Measurements from ENCODE around the gene RAB33A. TPM values are rescaled to one million over a fixed set of nuclear protein-coding genes. Genes with fewer than 3 reads are reported as not detected.

Gene RAB33A
- total and polyA plus RNA-seq, 9 of the 15 experiments (the other 6 are each of a cell fraction or from before 2014, with no cell fraction given): 0.04 to 0.20 (median 0.06) TPM; not detected in 4

DNA sequence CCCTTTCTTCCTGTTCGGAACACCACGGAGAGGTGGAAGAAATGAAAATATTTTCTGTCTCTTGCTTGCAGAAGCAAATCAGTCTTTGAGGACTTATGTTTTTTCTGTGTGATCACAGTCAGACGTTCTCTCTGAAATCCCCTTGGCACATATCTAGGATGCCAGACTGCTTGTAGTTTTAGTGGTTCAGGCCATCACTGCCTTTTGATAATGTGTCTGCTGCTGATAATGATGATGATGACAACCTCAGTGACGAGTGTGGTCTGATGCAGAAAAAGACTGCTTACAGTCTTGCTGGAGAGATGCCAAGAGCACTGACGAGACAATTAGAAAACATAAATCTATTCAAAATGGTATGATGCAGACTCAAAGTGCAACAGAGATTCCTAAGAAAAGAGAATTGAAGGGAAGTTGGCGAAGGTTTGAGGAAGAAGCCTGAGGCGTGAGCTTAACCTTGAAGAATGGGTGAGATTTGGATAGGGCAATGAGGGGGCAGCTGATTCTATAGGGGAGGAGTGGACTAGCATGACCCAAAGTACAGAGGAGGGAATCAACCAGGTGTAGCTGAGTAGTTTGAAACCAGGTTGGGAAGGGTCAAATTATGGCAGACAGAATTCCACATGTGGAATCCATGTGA is 7.9 kb downstream of the RAB33A start (continued):
- TF ChIP-seq, protein P1, sequence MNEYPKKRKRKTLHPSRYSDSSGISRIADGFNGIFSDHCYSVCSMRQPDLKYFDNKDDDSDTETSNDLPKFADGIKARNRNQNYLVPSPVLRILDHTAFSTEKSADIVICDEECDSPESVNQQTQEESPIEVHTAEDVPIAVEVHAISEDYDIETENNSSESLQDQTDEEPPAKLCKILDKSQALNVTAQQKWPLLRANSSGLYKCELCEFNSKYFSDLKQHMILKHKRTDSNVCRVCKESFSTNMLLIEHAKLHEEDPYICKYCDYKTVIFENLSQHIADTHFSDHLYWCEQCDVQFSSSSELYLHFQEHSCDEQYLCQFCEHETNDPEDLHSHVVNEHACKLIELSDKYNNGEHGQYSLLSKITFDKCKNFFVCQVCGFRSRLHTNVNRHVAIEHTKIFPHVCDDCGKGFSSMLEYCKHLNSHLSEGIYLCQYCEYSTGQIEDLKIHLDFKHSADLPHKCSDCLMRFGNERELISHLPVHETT (CRISPR knock-in tag; conservative IDR thresholded peaks at IDR 0.05 in 1 of 2, IDR thresholded peaks at IDR 0.05 in 1 of 2): peak in 1 of 2 experiments; percentile 86; a peak in 2 of 4 replicates
- TF ChIP-seq CHD1 (IDR thresholded peaks at IDR 0.05; ENCODE audit: low read length) (no peak), TFAM (CRISPR knock-in tag; conservative IDR thresholded peaks at IDR 0.05) (no peak), HLTF (IDR thresholded peaks at IDR 0.05) (peak; percentile 90; the same call in 1 of the 2 replicates), POLR3A (IDR thresholded peaks at IDR 0.05; ENCODE audit: borderline replicate concordance, extremely low read depth, insufficient read depth, insufficient read length) (no peak), NR2F6 (CRISPR knock-in tag; IDR thresholded peaks at IDR 0.05) (no peak), NCOR1 (IDR thresholded peaks at IDR 0.05) (peak; percentile 99), CXXC5 (CRISPR knock-in tag; IDR thresholded peaks at IDR 0.05) (peak; percentile 58), ZNF644 (tag; IDR thresholded peaks at IDR 0.05; ENCODE audit: low read depth) (peak; percentile 89), NR4A1 (CRISPR knock-in tag; IDR thresholded peaks at IDR 0.05) (no peak), NR4A1 (tag; IDR thresholded peaks at IDR 0.05) (peak; percentile 64), PTRF (tag; IDR thresholded peaks at IDR 0.05) (no peak), RCOR1 (IDR thresholded peaks at IDR 0.05; ENCODE audit: borderline replicate concordance in 1 of 2, low read depth in 2 of 2, low read length in 2 of 2) (peak; percentile 92 to 100; a peak in 3 of 4 replicates), FOXM1 (IDR thresholded peaks at IDR 0.05; ENCODE audit: low read depth) (peak; percentile 96), FOXM1 (CRISPR knock-in tag; IDR thresholded peaks at IDR 0.05; ENCODE audit: low read depth) (no peak), TAL1 (IDR thresholded peaks at IDR 0.05) (peak; percentile 99), ZBTB17 (CRISPR knock-in tag; IDR thresholded peaks at IDR 0.05) (no peak), CBFB (CRISPR knock-in tag; IDR thresholded peaks at IDR 0.05) (0 out of 2 replicates have a peak, but pooled peaks have one; percentile 64), C11orf30 (IDR thresholded peaks at IDR 0.05; ENCODE audit: low read depth) (peak; percentile 93), PHF8 (IDR thresholded peaks at IDR 0.05; ENCODE audit: borderline replicate concordance, low read length) (no peak), TAF1 (IDR thresholded peaks at IDR 0.05; ENCODE audit: control insufficient read depth, extremely low read depth, insufficient read depth, low read length, severe bottlenecking) (peak; percentile 34), NFIX (CRISPR knock-in tag; IDR thresholded peaks at IDR 0.05; ENCODE audit: low read depth) (no peak), MTA3 (IDR thresholded peaks at IDR 0.05; ENCODE audit: borderline replicate concordance) (peak; percentile 84)
- TF ChIP-seq, protein P2, sequence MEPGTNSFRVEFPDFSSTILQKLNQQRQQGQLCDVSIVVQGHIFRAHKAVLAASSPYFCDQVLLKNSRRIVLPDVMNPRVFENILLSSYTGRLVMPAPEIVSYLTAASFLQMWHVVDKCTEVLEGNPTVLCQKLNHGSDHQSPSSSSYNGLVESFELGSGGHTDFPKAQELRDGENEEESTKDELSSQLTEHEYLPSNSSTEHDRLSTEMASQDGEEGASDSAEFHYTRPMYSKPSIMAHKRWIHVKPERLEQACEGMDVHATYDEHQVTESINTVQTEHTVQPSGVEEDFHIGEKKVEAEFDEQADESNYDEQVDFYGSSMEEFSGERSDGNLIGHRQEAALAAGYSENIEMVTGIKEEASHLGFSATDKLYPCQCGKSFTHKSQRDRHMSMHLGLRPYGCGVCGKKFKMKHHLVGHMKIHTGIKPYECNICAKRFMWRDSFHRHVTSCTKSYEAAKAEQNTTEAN (CRISPR knock-in tag; IDR thresholded peaks at IDR 0.05): no peak
- TF ChIP-seq, protein P3, sequence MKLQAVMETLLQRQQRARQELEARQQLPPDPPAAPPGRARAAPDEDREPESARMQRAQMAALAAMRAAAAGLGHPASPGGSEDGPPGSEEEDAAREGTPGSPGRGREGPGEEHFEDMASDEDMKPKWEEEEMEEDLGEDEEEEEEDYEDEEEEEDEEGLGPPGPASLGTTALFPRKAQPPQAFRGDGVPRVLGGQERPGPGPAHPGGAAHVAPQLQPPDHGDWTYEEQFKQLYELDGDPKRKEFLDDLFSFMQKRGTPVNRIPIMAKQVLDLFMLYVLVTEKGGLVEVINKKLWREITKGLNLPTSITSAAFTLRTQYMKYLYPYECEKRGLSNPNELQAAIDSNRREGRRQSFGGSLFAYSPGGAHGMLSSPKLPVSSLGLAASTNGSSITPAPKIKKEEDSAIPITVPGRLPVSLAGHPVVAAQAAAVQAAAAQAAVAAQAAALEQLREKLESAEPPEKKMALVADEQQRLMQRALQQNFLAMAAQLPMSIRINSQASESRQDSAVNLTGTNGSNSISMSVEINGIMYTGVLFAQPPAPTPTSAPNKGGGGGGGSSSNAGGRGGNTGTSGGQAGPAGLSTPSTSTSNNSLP (IDR thresholded peaks at IDR 0.05; ENCODE audit: borderline replicate concordance, low read depth, low read length): peak; percentile 78; the same call in 1 of the 2 replicates

Data from K562 (cell line).